Nephron (organoid): ENCODE data around the gene MCRIP1.

ENCODE experiments used
- H3K27ac Mint-ChIP-seq, 3 experiments: 2 replicates each; pipeline ENCODE4 v1.8.0; 2020; ENCODE audit warnings: mixed read lengths in 3 of 3, mild to moderate bottlenecking in 2 of 3, moderate library complexity in 1 of 3
- H3K27me3 Mint-ChIP-seq: 2 replicates; pipeline ENCODE4 v1.8.0; 2021; ENCODE audit warnings: low read depth, mild to moderate bottlenecking, moderate library complexity, mixed read lengths
- H3K36me3 Mint-ChIP-seq: 2 replicates; pipeline ENCODE4 v1.8.0; 2020; ENCODE audit warnings: low read depth, mixed read lengths
- H3K4me1 Mint-ChIP-seq: 2 replicates; pipeline ENCODE4 v1.8.0; 2020; ENCODE audit warnings: mixed read lengths
- H3K4me3 Mint-ChIP-seq, 3 experiments: 2 replicates each; pipeline ENCODE4 v1.8.0; 2020; ENCODE audit warnings: mild to moderate bottlenecking in 3 of 3, mixed read lengths in 3 of 3, moderate library complexity in 2 of 3
- H3K9me3 Mint-ChIP-seq: 2 replicates; pipeline ENCODE4 v1.8.0; 2020; ENCODE audit warnings: mixed read lengths
- CTCF ChIP-seq, 3 experiments: fragments of 200-600 bp; sonication (generic); IDR thresholded peaks; one replicate each; pipeline ENCODE4 v1.5.0; 2021; ENCODE audit warnings: antibody characterized with exemption in 3 of 3; ENCODE audit not compliant: unreplicated experiment in 3 of 3

The MCRIP1 gene

GRCh38 chr17:81846743-81847689 is 13.9 kb upstream of the MCRIP1 start:
- Mint-ChIP-seq H3K9me3 (no peaks in the 10 kb centered on the region), H3K36me3 (peaks cover 34% of the 10 kb centered on the region), H3K4me3 (no peak overlapping the region), H3K4me1 (no peaks in the 10 kb centered on the region), H3K27ac (no peak overlapping the region), H3K27me3 (no peaks in the 10 kb centered on the region)
- no peak for TF ChIP-seq CTCF (IDR thresholded peaks at IDR 0.05; ENCODE audit: unreplicated experiment in 3 of 3)

DNA sequence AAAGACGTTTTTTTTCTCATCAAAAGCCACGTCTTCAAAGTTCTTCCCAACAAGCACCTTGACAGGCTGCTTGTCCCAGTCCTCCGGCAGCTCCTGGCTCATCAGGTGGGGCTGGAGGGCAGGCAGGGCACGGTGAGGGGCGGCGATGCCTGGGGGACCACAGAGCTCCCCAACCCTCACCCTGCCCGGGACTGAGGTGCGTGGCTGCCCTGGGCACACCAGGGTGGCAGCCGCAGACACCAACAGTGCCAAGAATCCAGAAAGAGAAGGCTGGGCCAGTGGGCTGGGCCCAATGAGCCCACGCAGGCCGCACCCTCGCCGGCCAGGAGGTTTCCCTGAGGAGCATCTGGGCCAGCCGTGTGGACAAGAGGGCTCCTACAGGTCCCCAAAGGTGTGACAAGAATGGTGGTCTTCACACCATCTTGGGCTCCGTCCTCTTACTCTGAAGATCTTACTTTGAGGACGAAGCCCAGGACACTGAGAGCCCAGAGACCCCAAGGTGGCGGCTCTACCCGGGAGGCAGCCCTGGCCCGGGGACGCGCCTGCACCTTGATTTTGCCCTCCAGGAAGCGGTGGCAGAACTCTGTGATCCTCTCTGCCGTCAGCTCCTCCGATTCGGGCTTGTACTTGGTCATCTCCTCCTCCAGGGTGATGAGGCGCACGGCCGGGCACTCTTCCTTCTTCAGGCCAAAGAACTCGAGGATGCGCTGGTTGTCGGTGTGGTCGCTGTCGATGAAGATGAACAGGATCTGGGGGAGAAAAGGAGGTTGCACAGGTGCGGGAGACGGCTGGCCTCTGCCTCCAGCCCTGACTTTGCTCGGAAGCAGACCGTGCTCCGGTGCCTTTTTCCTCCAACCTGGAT is 13.0 kb upstream of the MCRIP1 start:
- no peaks in the 10 kb centered on the region for H3K9me3 Mint-ChIP-seq
- H3K27me3 Mint-ChIP-seq, result no peaks in the 10 kb centered on the region
- H3K4me1 Mint-ChIP-seq, result no peaks in the 10 kb centered on the region
- no peak overlapping the region for H3K4me3 Mint-ChIP-seq
- peaks cover 25% of the 10 kb centered on the region for H3K36me3 Mint-ChIP-seq
- H3K27ac Mint-ChIP-seq, result no peak overlapping the region
- no peak for TF ChIP-seq CTCF (IDR thresholded peaks at IDR 0.05; ENCODE audit: unreplicated experiment in 3 of 3)

GRCh38 chr17:81845361-81845760 is 12.3 kb upstream of the MCRIP1 start:
- Mint-ChIP-seq H3K4me3 (no peak overlapping the region), H3K36me3 (peaks cover 24% of the 10 kb centered on the region), H3K27ac (no peak overlapping the region), H3K9me3 (no peaks in the 10 kb centered on the region), H3K4me1 (no peaks in the 10 kb centered on the region), H3K27me3 (no peaks in the 10 kb centered on the region)
- no peak for TF ChIP-seq CTCF (IDR thresholded peaks at IDR 0.05; ENCODE audit: unreplicated experiment in 3 of 3)

DNA sequence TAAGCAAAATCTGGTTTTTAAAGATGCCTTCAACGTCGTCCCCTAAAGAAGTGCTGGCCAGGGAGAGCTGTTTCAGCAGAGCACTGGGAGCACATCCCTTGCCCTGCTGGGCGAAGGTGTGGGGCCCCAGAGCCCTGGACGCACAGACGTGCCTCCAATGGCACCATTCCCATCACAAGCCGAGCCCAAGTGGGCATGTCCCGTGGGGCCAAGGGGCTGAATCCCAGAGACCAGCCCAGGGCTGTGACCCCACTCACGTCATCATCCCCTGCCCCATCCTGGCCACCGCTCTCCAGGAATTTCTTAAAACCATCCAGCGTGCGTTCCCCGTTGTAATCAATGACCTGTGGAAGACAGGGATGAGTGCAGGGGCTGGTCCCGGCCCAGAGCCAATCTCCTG is 11.8 kb upstream of the MCRIP1 start:
- no peak overlapping the region for H3K4me3 Mint-ChIP-seq
- no peaks in the 10 kb centered on the region for H3K27me3 Mint-ChIP-seq
- TF ChIP-seq CTCF (IDR thresholded peaks at IDR 0.05; ENCODE audit: unreplicated experiment in 3 of 3), result no peak
- no peak overlapping the region for H3K27ac Mint-ChIP-seq
- peaks cover 24% of the 10 kb centered on the region for H3K36me3 Mint-ChIP-seq
- no peaks in the 10 kb centered on the region for H3K9me3 Mint-ChIP-seq
- H3K4me1 Mint-ChIP-seq, result no peaks in the 10 kb centered on the region

DNA sequence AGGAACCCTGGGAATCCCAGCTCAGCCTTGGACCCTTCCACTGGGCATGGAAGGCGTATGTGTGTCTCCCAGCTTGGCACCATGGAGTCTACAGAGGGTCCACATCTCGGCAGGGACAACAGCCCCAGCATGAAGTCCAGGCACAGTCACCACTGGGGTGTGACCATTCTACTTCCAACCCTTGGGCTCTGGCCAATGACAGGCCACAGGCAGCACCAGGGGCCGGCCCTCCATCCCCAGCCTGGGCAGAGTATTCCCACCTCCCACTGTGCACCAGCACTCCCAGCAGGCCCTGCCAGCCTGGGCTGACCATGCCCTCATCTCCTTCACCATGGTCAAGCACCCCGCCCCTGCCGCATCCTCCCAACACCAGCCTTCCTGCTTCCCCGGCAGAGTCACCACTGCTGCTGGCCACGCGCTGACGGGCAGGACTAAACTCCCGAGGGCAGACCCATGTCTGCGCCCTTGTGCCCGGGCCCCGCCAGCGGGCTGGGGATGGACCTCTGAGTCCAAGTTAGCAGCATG is 11.3 kb upstream of the MCRIP1 start:
- TF ChIP-seq CTCF (IDR thresholded peaks at IDR 0.05; ENCODE audit: unreplicated experiment in 3 of 3), result no peak
- Mint-ChIP-seq H3K27me3 (no peaks in the 10 kb centered on the region), H3K4me1 (no peaks in the 10 kb centered on the region), H3K4me3 (no peak overlapping the region), H3K36me3 (peaks cover 24% of the 10 kb centered on the region), H3K9me3 (no peaks in the 10 kb centered on the region), H3K27ac (no peak overlapping the region)
